Stomach (tissue), 4 donors: ENCODE results near the gene PSMD14.

Experiments used
- POLR2AphosphoS5 ChIP-seq, 3 donors: sonication (generic); formaldehyde crosslinking; IDR thresholded peaks; one replicate each; pipeline ENCODE4 v1.6.1; 2016; ENCODE audit warnings: antibody characterized with exemption in 3 of 3
- TF ChIP-seq, protein P1 (sequence below), 7 experiments: fragments of 450-650 bp in 4 of 7; fragments of 200-600 bp in 3 of 7; sonication (generic) in 3 of 7; IDR thresholded peaks; one replicate each; pipeline ENCODE4 v1.5.1; 2016 to 2019; ENCODE audit warnings: antibody characterized with exemption in 7 of 7, control low read depth in 2 of 7, mild to moderate bottlenecking in 1 of 7

DNA sequence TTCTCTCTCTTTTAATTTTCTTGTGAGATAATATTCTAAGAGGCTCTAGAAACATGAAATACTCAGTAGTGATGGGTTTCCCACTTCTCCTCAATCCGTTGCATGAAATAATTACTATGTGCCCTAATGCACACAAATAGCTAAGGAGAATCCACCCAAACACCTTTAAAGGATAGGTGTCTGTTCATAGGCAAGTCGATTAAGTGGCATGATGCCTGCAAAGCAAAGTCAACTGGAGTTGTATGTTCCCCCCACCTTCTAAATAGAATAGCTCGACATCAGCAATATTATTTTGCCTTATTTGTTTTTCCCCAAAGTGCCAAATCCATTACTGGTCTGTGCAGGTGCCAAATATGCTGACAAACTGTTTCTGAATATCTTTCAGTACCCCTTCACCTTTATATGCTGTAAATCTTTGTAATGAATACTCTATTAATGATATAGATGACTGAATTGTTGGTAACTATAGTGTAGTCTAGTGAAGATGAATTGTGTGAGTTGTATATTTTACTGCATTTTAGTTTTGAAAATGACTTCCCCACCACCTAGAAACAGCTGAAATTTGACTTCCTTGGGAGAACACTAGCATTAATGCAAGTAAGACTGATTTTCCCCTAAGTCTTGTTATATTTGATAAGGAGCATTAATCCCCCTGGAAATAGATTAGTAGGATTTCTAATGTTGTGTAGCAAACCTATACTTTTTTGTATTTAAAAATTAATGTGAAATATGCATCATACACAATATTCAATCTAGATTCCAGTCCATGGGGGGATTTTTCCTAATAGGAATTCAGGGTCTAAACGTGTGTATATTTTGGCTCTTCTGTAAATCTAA lies 116.9 kb downstream of the PSMD14 start:
- TF ChIP-seq, protein P1, sequence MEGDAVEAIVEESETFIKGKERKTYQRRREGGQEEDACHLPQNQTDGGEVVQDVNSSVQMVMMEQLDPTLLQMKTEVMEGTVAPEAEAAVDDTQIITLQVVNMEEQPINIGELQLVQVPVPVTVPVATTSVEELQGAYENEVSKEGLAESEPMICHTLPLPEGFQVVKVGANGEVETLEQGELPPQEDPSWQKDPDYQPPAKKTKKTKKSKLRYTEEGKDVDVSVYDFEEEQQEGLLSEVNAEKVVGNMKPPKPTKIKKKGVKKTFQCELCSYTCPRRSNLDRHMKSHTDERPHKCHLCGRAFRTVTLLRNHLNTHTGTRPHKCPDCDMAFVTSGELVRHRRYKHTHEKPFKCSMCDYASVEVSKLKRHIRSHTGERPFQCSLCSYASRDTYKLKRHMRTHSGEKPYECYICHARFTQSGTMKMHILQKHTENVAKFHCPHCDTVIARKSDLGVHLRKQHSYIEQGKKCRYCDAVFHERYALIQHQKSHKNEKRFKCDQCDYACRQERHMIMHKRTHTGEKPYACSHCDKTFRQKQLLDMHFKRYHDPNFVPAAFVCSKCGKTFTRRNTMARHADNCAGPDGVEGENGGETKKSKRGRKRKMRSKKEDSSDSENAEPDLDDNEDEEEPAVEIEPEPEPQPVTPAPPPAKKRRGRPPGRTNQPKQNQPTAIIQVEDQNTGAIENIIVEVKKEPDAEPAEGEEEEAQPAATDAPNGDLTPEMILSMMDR (IDR thresholded peaks at IDR 0.05) = no peak
- no peak for TF ChIP-seq POLR2AphosphoS5 (IDR thresholded peaks at IDR 0.05)
